ENCODE results near the gene MPV17. TPM values are rescaled to one million over a fixed set of nuclear protein-coding genes. Genes with fewer than 3 reads are reported as not detected.

MPV17 gene
- total RNA-seq, 2 experiments from 2014 or later = 83.3 to 83.9 TPM

Other genes starting within 250 kb of the MPV17 start
- gene EMILIN1, start 244.5 kb downstream of the MPV17 start, total RNA-seq = under 1 TPM; 0.70 to 0.78 TPM
- 1 to 10 TPM; 5.6 to 6.6 TPM for gene KHK, start 236.3 kb downstream of the MPV17 start, total RNA-seq
- 1 to 10 TPM in 1 of 2 experiments, under 1 TPM in 1; 0.75 to 1.2 TPM for gene CGREF1, start 204.0 kb downstream of the MPV17 start, total RNA-seq
- under 1 TPM; 0.13 to 0.20 TPM for gene ABHD1, start 199.3 kb downstream of the MPV17 start, total RNA-seq
- 10 to 100 TPM; 67.4 to 72.7 TPM for gene PREB, start 188.5 kb downstream of the MPV17 start, total RNA-seq
- not detected for gene PRR30, start 183.7 kb downstream of the MPV17 start, total RNA-seq
- not detected for gene TCF23, start 174.1 kb downstream of the MPV17 start, total RNA-seq
- gene ATRAID, start 111.1 kb downstream of the MPV17 start, total RNA-seq = 10 to 100 TPM; 94.9 to 97.8 TPM
- 10 to 100 TPM; 20.8 to 23.6 TPM for gene SLC5A6, start 110.8 kb downstream of the MPV17 start, total RNA-seq
- gene CAD, start 105.7 kb downstream of the MPV17 start, total RNA-seq = 10 to 100 TPM; 39.7 TPM
- gene SLC30A3, start 60.0 kb downstream of the MPV17 start, total RNA-seq = under 1 TPM; 0.45 TPM
- not detected for gene DNAJC5G, start 47.7 kb downstream of the MPV17 start, total RNA-seq
- under 1 TPM in 1 of 2 experiments, not detected in 1; 0.13 TPM for gene TRIM54, start 40.7 kb downstream of the MPV17 start, total RNA-seq
- 1 to 10 TPM; 2.2 to 3.0 TPM for gene UCN, start 14.7 kb downstream of the MPV17 start, total RNA-seq
- 10 to 100 TPM; 49.0 to 49.1 TPM for gene GTF3C2, start 33.7 kb upstream of the MPV17 start, total RNA-seq
- gene EIF2B4, start 47.2 kb upstream of the MPV17 start, total RNA-seq = 10 to 100 TPM; 34.1 to 36.9 TPM
- gene SNX17, start 47.5 kb upstream of the MPV17 start, total RNA-seq = 100 to 1,000 TPM; 116 to 123 TPM
- 10 to 100 TPM; 15.6 to 16.7 TPM for gene ZNF513, start 57.6 kb upstream of the MPV17 start, total RNA-seq
- 100 to 1,000 TPM; 119 to 122 TPM for gene PPM1G, start 86.5 kb upstream of the MPV17 start, total RNA-seq
- 100 to 1,000 TPM; 103 to 104 TPM for gene NRBP1, start 105.5 kb upstream of the MPV17 start, total RNA-seq
- 10 to 100 TPM in 1 of 2 experiments, 1 to 10 TPM in 1; 7.5 to 10.1 TPM for gene KRTCAP3, start 119.3 kb upstream of the MPV17 start, total RNA-seq
- gene IFT172, start 166.6 kb upstream of the MPV17 start, total RNA-seq = 1 to 10 TPM; 7.9 to 9.9 TPM
- gene FNDC4, start 172.1 kb upstream of the MPV17 start, total RNA-seq = not detected
- not detected for gene GCKR, start 173.7 kb upstream of the MPV17 start, total RNA-seq

Data from activated CD4-positive, alpha-beta memory T cell treated with anti-CD3 and anti-CD28 coated beads, Interleukin-2, amount 10 ng/mL, durations not matched to agents 7 days and 5 days (primary cell).